ENCODE measurements around the gene TSNAX.
"Not testable (repeated sequence)": the region's sequence is repeated elsewhere in the genome, so short reads cannot be mapped to it uniquely, and the experiment has no call there.

TSNAX gene, protein sequence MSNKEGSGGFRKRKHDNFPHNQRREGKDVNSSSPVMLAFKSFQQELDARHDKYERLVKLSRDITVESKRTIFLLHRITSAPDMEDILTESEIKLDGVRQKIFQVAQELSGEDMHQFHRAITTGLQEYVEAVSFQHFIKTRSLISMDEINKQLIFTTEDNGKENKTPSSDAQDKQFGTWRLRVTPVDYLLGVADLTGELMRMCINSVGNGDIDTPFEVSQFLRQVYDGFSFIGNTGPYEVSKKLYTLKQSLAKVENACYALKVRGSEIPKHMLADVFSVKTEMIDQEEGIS

DNA sequence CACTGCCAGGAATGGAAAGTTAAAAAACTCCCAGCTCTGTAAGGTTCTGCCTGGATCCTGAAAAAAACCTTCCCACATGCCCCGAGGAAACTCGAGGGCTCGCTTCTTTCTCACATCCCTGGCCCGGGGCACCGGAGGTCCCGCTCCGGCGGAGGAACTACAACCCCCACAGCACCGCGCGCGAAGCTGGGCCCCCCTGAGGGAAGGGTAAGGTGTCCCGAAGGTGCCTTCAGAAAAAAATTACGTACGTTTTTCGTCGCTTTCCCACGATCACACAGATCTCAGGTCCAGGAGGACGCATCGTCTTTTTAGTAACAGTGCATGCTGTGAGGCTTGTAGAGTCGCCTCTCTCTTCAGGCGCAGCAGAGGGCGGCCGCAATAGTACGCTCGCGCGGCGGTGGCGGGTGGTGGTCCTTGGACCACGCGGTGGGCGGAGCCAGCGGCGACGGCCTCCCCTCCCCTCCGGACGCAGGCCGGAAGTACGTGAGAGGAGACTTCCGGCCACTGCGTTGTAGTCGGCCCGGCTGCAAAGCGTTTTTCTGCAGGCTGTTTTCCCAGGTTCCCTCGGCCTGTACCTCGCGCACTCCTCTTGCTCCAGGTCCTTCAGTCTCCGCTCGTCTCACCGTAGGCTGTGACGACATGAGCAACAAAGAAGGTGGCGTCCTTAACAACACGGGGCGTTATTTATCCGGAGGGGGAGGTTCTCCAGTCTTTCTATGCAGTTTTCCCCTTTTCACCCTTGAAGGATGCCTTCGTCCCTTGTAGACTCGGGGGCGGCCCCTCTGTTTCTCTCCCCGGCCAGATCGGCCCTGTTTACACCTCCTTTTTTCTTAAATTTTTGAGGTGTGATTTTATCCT is at the start of gene TSNAX:
TSNAX (plus strand) TSS at position 498 of the 858 bp plus-strand sequence; CDS start at position 640, 142 bp downstream.
- peak; percentile 92 for DNase-seq (ENCODE audit: low spot score)

GRCh38 chr1:231478811-231479210 is 49.7 kb upstream of the TSNAX start:
- no peak for DNase-seq (ENCODE audit: low spot score)

DNA sequence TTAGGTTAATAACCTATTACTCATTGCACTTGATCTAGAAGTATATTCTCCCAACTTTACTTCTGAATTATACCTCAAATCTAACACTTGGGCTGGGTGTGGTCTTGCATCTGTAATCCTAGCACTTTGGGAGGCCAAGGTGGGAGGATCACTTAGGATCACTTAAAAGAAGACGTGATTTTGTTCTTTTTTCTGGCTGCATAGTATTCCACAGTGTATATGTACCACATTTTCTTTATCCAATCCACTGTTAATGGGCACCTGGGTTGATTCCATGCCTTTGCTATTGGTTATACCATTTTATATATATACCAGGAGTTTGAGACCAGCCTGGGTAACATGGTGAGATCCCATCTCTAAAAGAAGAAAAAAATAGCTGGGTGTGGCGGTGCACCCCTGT is 48.5 kb upstream of the TSNAX start:
- DNase-seq (ENCODE audit: low spot score) = no peak

GRCh38 chr1:231481289-231481688 is 47.2 kb upstream of the TSNAX start:
- no peak for DNase-seq (ENCODE audit: low spot score)

DNA sequence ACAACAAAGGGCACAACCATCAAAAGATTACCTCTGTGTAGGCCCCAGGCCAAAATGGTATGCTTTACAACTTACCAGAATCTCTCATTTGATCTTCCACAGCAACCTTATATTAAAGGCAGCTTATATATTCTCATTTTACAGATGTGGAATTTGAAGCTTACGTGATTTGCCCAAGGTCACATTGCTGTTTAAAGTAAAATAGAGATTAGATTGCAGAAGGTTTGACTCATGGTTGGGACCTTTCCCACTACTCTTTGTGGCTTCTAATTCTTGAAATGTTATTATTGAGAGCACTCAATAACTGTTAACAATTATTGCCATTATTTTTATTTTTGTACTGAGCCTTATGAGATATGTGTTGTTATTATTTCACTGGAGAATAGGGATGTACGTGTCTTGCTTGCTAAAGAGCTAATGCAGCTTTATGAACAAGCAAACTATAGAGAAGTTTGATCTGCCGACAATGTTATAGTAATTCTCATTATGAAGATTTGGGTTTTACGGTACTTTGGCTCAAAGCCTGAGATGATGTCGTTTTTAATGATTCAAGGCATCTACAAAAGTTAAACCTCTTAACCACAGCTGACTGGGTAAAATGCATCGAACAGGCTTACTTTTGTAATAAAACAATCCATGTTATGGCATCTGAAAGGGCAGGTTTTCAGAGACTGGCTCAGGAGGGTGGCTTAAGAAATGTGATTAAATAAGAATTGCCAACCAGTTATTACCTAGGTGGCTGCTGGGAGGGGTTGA is 43.3 kb upstream of the TSNAX start:
- no peak for DNase-seq (ENCODE audit: low spot score)

DNA sequence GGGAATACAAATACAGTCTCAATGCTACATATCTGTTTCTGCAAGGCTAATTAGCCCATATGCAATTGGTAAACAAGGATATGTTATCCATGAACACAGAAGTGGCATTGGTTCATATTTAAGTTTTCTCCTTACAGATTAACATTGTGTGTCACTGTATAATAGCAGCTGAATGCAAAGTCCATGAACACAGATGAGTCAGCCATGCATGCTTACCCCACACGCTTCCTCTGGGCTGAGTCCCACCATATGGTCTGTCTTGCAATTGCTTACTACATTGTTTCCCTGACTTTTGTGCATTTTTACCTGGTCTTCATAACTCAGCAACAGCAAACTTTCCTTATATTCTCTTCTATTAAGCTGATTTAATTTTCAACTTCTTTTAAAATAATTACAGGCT is 41.5 kb upstream of the TSNAX start:
- DNase-seq (ENCODE audit: low spot score) = no peak

DNA sequence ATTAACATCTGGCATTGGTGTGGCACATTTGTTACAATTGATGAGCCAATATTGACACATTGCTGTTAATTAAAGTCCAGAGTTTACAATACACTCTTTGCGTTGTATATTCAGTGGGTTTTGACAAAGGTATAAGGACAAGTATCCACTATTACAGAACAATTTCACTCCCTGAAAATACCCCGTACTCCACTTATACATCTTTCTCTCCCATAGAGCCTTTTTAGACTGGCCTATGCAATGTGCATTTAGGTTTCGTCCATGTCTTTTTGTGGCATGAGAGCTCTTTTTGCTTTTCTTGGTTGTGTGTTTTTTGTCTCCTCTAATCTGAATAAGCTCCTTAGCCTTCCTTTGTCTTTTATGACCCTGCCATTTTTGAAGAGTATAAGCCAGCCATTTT is 40.6 kb upstream of the TSNAX start:
- DNase-seq (ENCODE audit: low spot score) = no peak

DNA sequence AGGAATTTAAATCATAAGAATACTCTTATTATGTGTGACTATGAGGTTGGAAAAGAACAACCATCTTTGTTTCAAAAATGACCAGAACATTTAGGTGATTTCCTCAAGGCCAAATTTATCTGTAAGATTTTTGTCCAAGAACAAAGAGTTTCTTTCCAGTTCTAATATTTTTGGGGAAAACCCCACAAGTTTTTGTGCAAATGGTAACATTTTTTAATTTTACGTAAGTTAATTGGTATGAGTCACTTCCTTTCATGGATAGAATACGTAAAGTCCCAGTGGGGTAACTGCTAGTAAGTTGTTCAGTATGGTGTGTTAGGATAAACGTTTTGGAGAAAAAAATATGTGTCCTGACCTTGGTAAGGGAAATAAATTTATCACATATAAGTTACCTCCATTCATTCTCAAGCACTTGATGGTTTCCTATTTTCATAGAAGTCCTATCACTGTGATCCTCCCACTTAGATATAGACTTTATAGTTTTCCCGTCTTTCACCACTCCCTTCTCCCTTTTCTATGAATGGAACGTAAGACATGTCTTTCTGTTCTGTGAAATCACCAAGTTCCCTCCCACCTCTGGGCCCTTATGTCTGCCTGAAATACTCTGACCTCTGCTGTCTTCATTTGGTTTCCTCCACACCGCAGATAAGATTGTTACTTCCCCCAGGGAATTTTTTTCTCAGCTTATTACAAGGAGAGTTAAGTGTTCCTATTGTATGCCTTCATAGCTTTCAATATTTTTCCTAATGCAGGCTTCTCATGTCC is 34.9 kb upstream of the TSNAX start:
- DNase-seq (ENCODE audit: low spot score) = no peak

- DNase-seq (ENCODE audit: low spot score) = no peak
Observed at GRCh38 chr1:231494439-231495110, 33.9 kb upstream of the TSNAX start.

GRCh38 chr1:231497629-231498152 is 30.8 kb upstream of the TSNAX start:
- DNase-seq (ENCODE audit: low spot score) = no peak

DNA sequence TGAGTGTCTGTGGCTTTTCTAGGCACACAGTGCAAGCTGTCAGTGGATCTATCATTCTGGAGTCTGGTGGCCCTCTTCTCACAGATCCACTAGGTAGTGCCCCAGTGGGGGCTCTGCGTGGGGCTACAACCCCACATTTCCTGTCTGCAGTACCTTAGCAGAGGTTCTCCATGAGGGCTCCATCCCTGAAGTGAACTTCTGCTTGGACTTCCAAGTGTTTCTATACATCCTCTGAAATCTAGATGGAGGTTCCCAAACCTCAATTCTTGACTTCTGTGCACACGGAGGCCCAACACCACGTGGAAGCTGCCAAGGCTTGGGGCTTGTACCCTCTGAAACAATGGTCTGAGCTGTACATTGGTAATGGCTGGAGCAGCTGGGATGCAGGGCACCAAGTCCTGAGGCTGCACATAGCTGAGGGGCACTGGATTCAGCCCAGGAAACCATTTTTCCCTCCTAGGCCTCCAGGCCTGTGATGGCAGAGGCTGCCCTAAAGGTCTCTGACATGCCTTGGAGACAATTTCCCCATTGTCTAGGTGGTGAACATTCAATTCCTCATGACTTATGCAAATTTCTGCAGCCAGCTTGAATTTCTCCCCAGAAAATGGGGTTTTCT is 29.2 kb upstream of the TSNAX start:
- DNase-seq (ENCODE audit: low spot score) = no peak

DNA sequence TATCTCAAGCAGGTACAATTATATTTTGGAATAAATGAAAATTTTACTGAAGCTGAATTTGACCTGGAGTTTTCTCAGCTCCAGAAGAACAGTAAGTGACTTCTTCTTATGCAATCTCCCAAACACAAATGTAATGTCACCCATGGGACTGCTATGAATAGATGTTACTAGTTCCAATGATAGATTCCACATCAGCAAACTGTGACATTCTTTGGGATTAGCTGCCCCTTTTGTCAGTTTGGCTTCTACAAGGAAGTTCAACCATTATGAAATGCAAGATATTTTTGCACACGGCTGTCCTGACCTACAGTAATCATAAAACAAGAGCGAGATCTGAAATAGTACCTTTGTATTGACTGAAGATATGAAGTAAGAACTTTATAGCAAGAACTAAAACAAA is 27.8 kb upstream of the TSNAX start:
- DNase-seq (ENCODE audit: low spot score) = no peak

DNA sequence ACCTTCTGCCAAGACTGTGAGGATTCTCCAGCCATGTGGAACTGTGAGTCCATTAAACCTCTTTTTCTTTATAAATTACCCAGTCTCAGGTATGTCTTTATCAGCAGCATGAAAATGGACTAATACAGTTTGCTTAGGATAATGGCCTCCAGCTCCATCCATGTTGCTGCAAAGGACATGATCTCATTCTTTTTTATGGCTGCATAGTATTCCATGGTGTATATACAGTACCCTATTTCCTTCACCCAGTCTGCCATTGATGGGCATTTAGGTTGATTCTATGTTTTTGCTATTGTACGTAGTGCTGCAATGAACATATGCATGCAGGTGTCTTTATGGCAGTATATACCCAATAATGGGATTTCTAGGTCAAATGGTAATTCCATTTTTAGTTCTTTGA is 25.3 kb upstream of the TSNAX start:
- DNase-seq (ENCODE audit: low spot score) = not testable (repeated sequence)

GRCh38 chr1:231507476-231508355 is 20.8 kb upstream of the TSNAX start:
- no peak for DNase-seq (ENCODE audit: low spot score)

DNA sequence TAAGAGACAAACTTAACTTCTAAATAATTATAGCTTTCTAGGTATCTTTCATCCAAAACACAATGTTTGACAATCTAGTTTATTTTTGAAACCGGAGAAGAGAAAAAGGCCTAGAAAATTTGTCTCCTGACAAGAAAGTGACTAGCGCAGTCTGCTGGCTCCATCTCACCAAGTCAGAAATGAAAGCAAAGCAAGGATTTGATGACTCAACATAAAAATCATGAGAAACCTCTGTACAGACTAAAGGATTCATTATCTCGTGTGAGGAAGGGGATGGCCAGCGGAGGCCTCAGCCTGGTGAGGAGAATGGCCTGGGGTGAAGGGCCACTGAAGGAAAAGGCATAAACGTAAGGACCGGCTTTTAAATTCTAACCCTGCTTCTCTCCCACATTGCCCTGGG is 20.0 kb upstream of the TSNAX start:
- DNase-seq (ENCODE audit: low spot score) = no peak

GRCh38 chr1:231508941-231509340 is 19.5 kb upstream of the TSNAX start:
- no peak for DNase-seq (ENCODE audit: low spot score)

DNA sequence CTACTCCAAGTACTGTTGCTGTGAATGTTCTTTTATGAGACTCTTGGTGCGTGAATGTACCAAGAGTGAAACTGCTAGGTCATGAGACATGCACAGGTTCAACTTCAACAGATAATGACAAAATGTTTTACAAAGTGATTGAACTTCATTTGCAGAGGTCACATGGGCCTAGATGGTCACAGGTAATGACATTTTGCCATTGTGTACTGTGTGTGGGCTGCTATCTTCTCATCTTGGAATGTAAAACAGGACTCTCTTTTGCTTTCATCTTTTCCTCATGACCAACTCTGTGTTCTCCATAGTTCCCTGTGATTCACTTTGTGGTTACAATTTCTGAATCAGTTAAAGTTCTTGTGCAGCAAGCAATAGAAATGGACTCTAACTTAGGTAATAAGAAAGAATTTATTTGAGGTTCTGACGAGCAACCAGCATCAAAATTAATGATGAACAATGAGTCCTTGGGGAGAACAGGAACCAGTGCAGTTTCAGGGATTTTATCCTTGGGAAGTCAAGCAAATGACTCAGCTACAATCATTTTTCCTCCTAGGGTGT is 16.2 kb upstream of the TSNAX start:
- no peak for DNase-seq (ENCODE audit: low spot score)

- peak; percentile 11 for DNase-seq (ENCODE audit: low spot score)
Observed at GRCh38 chr1:231515748-231516147, 12.7 kb upstream of the TSNAX start.

GRCh38 chr1:231517076-231517475 is 11.4 kb upstream of the TSNAX start:
- no peak for DNase-seq (ENCODE audit: low spot score)
